ENCODE results near the gene GDF3.
"Not testable (repeated sequence)": the region's sequence is repeated elsewhere in the genome, so short reads cannot be mapped to it uniquely, and the experiment has no call there.

DNA sequence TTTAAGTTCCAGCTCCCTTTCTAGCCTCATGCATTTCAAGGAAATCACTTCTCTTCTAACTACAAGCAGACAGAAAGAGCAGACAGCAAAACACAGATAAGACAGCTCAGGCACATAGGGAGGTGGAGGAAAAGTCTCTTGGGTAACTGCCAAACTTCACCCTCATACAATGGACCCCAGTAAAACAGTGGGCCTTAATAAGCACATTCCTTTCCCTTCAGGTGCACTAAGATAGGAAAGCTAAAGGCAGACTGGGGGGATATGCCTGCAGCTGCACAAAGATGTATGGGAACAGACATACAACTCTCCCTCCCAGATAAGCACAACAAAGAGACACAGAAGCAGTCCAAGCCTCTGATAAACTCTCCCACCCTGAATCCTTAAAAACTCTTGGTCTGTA is 35.4 kb upstream of the GDF3 start:
- TF ChIP-seq, protein P1, sequence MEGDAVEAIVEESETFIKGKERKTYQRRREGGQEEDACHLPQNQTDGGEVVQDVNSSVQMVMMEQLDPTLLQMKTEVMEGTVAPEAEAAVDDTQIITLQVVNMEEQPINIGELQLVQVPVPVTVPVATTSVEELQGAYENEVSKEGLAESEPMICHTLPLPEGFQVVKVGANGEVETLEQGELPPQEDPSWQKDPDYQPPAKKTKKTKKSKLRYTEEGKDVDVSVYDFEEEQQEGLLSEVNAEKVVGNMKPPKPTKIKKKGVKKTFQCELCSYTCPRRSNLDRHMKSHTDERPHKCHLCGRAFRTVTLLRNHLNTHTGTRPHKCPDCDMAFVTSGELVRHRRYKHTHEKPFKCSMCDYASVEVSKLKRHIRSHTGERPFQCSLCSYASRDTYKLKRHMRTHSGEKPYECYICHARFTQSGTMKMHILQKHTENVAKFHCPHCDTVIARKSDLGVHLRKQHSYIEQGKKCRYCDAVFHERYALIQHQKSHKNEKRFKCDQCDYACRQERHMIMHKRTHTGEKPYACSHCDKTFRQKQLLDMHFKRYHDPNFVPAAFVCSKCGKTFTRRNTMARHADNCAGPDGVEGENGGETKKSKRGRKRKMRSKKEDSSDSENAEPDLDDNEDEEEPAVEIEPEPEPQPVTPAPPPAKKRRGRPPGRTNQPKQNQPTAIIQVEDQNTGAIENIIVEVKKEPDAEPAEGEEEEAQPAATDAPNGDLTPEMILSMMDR (conservative IDR thresholded peaks at IDR 0.05): not testable (repeated sequence)
- not testable (repeated sequence) for TF ChIP-seq EZH2 (IDR thresholded peaks at IDR 0.05; ENCODE audit: low read depth)

All from PC-9 (cell line).